ENCODE measurements around the gene MTF2. TPM values are rescaled to one million over a fixed set of nuclear protein-coding genes. Genes with fewer than 3 reads are reported as not detected.

Gene MTF2
- total RNA-seq, 2 donors from 2014 or later = 37.7 to 42.4 TPM

- Mint-ChIP-seq H3K4me3 (peak overlapping the region; percentile 0), H3K4me1 (peaks cover 57% of the 10 kb centered on the region), H3K36me3 (ENCODE audit: low read depth) (peaks cover 8% of the 10 kb centered on the region), H3K27me3 (no peaks in the 10 kb centered on the region), H3K27ac (peak overlapping the region; percentile 22)
- no peak for ATAC-seq
- no peak for DNase-seq
- H3K9me3 ChIP-seq (ENCODE audit: control insufficient read depth, low read length, poor library complexity, severe bottlenecking) = no peaks in the 10 kb centered on the region
These were observed 16.9 kb downstream of the MTF2 start for GRCh38 chr1:93095804-93096585.

- H3K36me3 Mint-ChIP-seq (ENCODE audit: low read depth) = peaks cover 6% of the 10 kb centered on the region
- H3K27ac Mint-ChIP-seq = peak overlapping the region; percentile 78
- H3K4me3 Mint-ChIP-seq = no peak overlapping the region
- H3K9me3 ChIP-seq (ENCODE audit: control insufficient read depth, low read length, poor library complexity, severe bottlenecking) = no peaks in the 10 kb centered on the region
- peaks cover 28% of the 10 kb centered on the region for H3K4me1 Mint-ChIP-seq
- DNase-seq (no peak), ATAC-seq (no peak)
- no peaks in the 10 kb centered on the region for H3K27me3 Mint-ChIP-seq
These were observed 23.1 kb downstream of the MTF2 start for GRCh38 chr1:93102142-93102541.

- peaks cover 12% of the 10 kb centered on the region for H3K4me1 Mint-ChIP-seq
These were observed 27.1 kb downstream of the MTF2 start for GRCh38 chr1:93106226-93106625.

DNA sequence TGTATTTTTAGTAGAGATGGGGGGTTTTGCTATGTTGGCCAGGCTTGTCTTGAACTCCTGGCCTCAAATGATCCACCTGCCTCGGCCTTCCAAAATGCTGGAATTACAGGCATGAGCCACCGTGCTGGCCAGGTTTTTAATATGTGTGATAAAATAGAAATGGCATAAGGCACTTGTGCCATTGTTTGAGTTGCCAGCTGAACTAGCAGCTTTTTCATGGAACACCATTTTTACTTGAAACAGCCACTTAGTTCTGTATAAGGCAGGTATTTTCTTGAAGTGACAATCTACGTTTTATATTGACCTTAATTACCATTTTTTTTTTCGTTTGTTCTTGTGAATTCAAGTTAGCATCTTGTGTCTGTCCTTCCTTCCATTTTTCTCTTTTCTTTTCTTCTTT lies 28.3 kb downstream of the MTF2 start:
- peaks cover 6% of the 10 kb centered on the region for H3K36me3 Mint-ChIP-seq (ENCODE audit: low read depth)
- H3K4me1 Mint-ChIP-seq = peaks cover 13% of the 10 kb centered on the region
- H3K9me3 ChIP-seq (ENCODE audit: control insufficient read depth, low read length, poor library complexity, severe bottlenecking) = no peaks in the 10 kb centered on the region
- H3K4me3 Mint-ChIP-seq = no peak overlapping the region
- DNase-seq (no peak), ATAC-seq (no peak)
- H3K27ac Mint-ChIP-seq = no peak overlapping the region
- H3K27me3 Mint-ChIP-seq = no peaks in the 10 kb centered on the region

More at GRCh38 chr1:93106226-93106625, 27.1 kb downstream of the MTF2 start:
- H3K36me3 Mint-ChIP-seq (ENCODE audit: low read depth) = peaks cover 6% of the 10 kb centered on the region
- no peaks in the 10 kb centered on the region for H3K9me3 ChIP-seq (ENCODE audit: control insufficient read depth, low read length, poor library complexity, severe bottlenecking)
- no peaks in the 10 kb centered on the region for H3K27me3 Mint-ChIP-seq
- no peak overlapping the region for H3K4me3 Mint-ChIP-seq
- no peak overlapping the region for H3K27ac Mint-ChIP-seq
- ATAC-seq (no peak), DNase-seq (no peak)

DNA sequence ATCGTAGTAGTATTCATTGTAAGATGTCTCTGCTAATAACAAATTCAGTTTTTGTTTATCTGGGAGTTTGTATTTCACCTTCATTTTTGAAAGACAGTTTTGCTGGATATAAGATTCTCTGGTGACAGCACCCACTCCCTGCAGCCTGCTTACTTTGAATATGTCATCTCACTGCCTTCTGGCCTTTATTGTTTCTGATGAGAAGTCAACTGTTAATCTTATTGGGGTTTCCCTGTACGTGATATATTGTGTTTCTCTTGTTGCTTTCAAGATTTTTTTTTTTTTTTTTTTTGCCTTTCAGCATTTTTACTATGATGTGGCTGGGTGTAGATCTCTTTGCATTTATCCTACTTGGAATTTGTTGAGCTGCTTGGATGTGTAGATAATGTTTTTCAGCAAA lies 29.3 kb downstream of the MTF2 start:
- H3K9me3 ChIP-seq (ENCODE audit: control insufficient read depth, low read length, poor library complexity, severe bottlenecking) = no peaks in the 10 kb centered on the region
- no peak for DNase-seq
- Mint-ChIP-seq H3K27ac (no peak overlapping the region), H3K27me3 (no peaks in the 10 kb centered on the region), H3K4me1 (peaks cover 11% of the 10 kb centered on the region), H3K36me3 (ENCODE audit: low read depth) (peaks cover 8% of the 10 kb centered on the region), H3K4me3 (no peak overlapping the region)
- no peak for ATAC-seq

DNA sequence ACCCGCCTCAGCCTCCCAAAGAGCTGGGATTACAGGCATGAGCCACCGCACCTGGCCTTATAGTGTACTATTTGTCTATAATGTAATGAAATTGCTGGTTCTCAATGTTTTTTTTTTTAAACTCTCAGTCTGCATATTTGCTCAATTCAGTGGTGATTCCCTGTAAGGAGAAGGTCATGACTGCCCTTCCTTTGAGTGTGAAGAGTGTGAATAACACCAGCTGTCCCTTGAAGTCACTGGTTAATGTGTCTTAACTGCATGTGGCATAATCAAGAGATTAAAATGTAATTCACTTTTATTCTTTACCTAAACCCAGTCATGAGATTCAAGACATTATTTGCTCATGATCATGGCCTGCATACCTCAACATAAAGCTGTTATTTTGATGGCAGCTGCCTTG lies 30.5 kb downstream of the MTF2 start:
- Mint-ChIP-seq H3K4me1 (peaks cover 11% of the 10 kb centered on the region), H3K4me3 (no peak overlapping the region), H3K36me3 (ENCODE audit: low read depth) (peaks cover 8% of the 10 kb centered on the region), H3K27ac (peak overlapping the region; percentile 75), H3K27me3 (no peaks in the 10 kb centered on the region)
- ATAC-seq (no peak), DNase-seq (no peak)
- no peaks in the 10 kb centered on the region for H3K9me3 ChIP-seq (ENCODE audit: control insufficient read depth, low read length, poor library complexity, severe bottlenecking)

GRCh38 chr1:93111065-93111464 lies 32.0 kb downstream of the MTF2 start:
- Mint-ChIP-seq H3K4me3 (no peak overlapping the region), H3K36me3 (ENCODE audit: low read depth) (peaks cover 8% of the 10 kb centered on the region), H3K27ac (no peak overlapping the region), H3K27me3 (no peaks in the 10 kb centered on the region), H3K4me1 (peaks cover 15% of the 10 kb centered on the region)
- no peak for DNase-seq
- ATAC-seq = no peak
- H3K9me3 ChIP-seq (ENCODE audit: control insufficient read depth, low read length, poor library complexity, severe bottlenecking) = no peaks in the 10 kb centered on the region

DNA sequence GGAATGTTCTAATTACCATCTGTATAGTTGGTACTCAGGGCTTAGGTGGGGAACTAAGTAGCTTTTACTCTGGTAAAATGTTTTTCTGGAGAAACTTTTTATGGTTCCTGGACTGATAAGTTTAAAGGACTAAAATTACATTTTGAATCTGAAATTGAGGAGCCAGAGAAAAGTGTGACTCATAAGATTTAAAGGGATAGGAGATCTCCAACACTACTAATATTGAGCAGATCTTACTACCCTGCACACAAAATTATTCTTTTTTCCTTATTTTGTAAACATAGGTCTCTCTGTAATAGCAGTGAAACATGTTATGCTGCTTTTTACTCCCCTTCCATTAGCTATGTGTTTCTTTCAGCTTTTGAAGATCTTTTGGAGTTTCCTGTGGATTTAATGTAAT lies 32.5 kb downstream of the MTF2 start:
- H3K27me3 Mint-ChIP-seq = no peaks in the 10 kb centered on the region
- peaks cover 7% of the 10 kb centered on the region for H3K36me3 Mint-ChIP-seq (ENCODE audit: low read depth)
- DNase-seq = no peak
- no peaks in the 10 kb centered on the region for H3K9me3 ChIP-seq (ENCODE audit: control insufficient read depth, low read length, poor library complexity, severe bottlenecking)
- peaks cover 15% of the 10 kb centered on the region for H3K4me1 Mint-ChIP-seq
- no peak overlapping the region for H3K27ac Mint-ChIP-seq
- no peak for ATAC-seq
- H3K4me3 Mint-ChIP-seq = no peak overlapping the region

GRCh38 chr1:93113127-93113526 lies 34.0 kb downstream of the MTF2 start:
- peaks cover 15% of the 10 kb centered on the region for H3K4me1 Mint-ChIP-seq
- H3K27ac Mint-ChIP-seq = no peak overlapping the region
- H3K27me3 Mint-ChIP-seq = no peaks in the 10 kb centered on the region
- H3K4me3 Mint-ChIP-seq = no peak overlapping the region
- no peaks in the 10 kb centered on the region for H3K9me3 ChIP-seq (ENCODE audit: control insufficient read depth, low read length, poor library complexity, severe bottlenecking)
- DNase-seq = no peak
- H3K36me3 Mint-ChIP-seq (ENCODE audit: low read depth) = peaks cover 5% of the 10 kb centered on the region
- no peak for ATAC-seq

DNA sequence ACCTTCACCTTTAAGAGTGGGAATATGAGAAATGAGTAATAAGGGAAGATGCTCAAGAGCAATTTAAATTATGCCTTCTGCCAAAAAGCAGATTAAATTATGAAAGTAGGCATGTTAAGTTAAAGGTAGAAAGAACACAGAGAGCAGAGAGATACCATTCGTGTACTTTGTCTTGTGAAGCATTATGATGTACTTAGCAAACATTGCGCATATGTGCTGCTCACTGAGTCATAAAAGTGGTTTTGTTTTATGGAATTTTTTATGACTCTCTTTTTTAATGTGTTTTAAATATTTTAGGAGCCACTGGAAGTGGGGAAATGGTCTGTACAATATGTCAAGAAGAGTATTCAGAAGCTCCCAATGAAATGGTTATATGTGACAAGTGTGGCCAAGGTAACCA lies 35.3 kb downstream of the MTF2 start:
- Mint-ChIP-seq H3K36me3 (ENCODE audit: low read depth) (peaks cover 5% of the 10 kb centered on the region), H3K27ac (no peak overlapping the region), H3K27me3 (no peaks in the 10 kb centered on the region), H3K4me3 (no peak overlapping the region), H3K4me1 (peaks cover 15% of the 10 kb centered on the region)
- no peak for ATAC-seq
- H3K9me3 ChIP-seq (ENCODE audit: control insufficient read depth, low read length, poor library complexity, severe bottlenecking) = no peaks in the 10 kb centered on the region
- no peak for DNase-seq

GRCh38 chr1:93120614-93121013 lies 41.5 kb downstream of the MTF2 start:
- DNase-seq = no peak
- Mint-ChIP-seq H3K36me3 (ENCODE audit: low read depth) (peaks cover 3% of the 10 kb centered on the region), H3K4me3 (no peak overlapping the region)

GRCh38 chr1:93123201-93123783 lies 44.2 kb downstream of the MTF2 start:
- DNase-seq (no peak), ATAC-seq (no peak)
- Mint-ChIP-seq H3K4me3 (no peak overlapping the region), H3K27ac (no peak overlapping the region), H3K27me3 (no peaks in the 10 kb centered on the region), H3K4me1 (peaks cover 5% of the 10 kb centered on the region), H3K36me3 (ENCODE audit: low read depth) (peaks cover 3% of the 10 kb centered on the region)
- H3K9me3 ChIP-seq (ENCODE audit: control insufficient read depth, low read length, poor library complexity, severe bottlenecking) = no peaks in the 10 kb centered on the region

More at GRCh38 chr1:93120614-93121013, 41.5 kb downstream of the MTF2 start:
- H3K9me3 ChIP-seq (ENCODE audit: control insufficient read depth, low read length, poor library complexity, severe bottlenecking) = no peaks in the 10 kb centered on the region
- Mint-ChIP-seq H3K4me1 (peaks cover 5% of the 10 kb centered on the region), H3K27me3 (no peaks in the 10 kb centered on the region), H3K27ac (peak overlapping the region; percentile 24)
- ATAC-seq = no peak

- no peaks in the 10 kb centered on the region for H3K27me3 Mint-ChIP-seq
- peaks cover 3% of the 10 kb centered on the region for H3K36me3 Mint-ChIP-seq (ENCODE audit: low read depth)
- ATAC-seq (no peak), DNase-seq (no peak)
- no peaks in the 10 kb centered on the region for H3K9me3 ChIP-seq (ENCODE audit: control insufficient read depth, low read length, poor library complexity, severe bottlenecking)
- peaks cover 5% of the 10 kb centered on the region for H3K4me1 Mint-ChIP-seq
- H3K27ac Mint-ChIP-seq = peak overlapping the region; percentile 43
- no peak overlapping the region for H3K4me3 Mint-ChIP-seq
These were observed 45.7 kb downstream of the MTF2 start for GRCh38 chr1:93124556-93125355.

Data from T-helper 17 cell (primary cell).